HG03520 (cell line): ENCODE data around the gene TBX10.
"Not testable (repeated sequence)": the region's sequence is repeated elsewhere in the genome, so short reads cannot be mapped to it uniquely, and the experiment has no call there.

Experiments
- ATAC-seq: cut with Tn5 transposase; IDR thresholded peaks from one replicate; pipeline ENCODE4 v1.9.1; 2021; ENCODE audit warnings: mild to moderate bottlenecking, moderate library complexity; ENCODE audit not compliant: unreplicated experiment

The TBX10 gene

DNA sequence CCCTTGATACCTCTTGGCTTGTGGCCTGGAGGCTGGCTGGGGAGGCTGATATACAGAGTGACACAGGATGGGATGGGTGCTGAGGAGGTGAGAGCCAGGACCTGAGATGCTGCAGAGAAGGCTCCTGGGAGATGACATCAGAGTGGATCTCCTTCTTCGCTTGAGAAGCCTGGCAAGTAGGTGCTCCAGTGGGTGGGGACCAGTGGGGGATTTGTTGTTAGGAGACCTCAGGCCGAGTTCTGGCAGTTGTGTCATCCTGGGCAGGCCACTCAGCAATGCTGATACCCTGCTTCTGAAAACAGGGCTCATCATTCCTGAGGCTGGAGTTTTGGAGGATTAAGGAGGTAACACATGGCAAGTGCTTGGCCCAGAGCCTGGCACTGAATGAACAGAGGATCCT lies 34.7 kb downstream of the TBX10 start:
- no peak for ATAC-seq

DNA sequence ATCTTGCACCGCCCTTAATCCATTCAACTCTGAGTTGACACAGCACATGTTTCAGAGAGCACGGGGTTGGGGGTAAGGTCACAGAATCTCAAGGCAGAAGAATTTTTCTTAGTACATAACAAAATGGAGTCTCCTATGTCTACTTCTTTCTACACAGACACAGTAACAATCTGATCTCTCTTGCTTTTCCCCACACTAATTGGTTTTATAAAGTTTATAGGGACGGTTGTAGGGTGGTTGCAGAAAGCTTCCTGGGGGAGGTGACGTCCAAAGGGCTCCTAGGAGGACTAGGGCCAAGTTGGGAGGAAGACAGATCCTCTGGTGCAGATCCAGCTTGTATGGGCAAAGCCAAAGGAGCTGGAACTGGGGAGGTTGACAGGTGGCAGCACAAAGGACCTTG lies 35.4 kb downstream of the TBX10 start:
- ATAC-seq, result not testable (repeated sequence)

DNA sequence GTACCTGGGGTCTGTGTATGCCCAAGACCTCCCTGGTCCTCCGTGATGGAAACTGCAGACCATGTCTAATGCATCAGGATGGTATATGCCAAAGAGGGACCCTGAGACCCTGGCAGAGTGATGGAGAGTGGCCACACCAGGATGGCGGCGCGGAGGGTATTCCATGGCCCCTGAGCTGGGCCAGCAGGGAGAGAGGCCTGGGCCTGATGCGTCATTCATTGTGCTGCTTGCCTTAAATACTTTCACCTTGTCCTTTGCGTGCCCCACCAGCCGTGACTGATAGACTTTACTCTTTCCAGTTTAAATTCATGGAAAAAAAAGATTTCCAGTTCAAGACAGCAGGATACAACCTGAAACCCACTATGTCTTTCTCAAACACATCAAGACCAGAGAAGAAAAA lies 38.5 kb downstream of the TBX10 start:
- no peak for ATAC-seq

DNA sequence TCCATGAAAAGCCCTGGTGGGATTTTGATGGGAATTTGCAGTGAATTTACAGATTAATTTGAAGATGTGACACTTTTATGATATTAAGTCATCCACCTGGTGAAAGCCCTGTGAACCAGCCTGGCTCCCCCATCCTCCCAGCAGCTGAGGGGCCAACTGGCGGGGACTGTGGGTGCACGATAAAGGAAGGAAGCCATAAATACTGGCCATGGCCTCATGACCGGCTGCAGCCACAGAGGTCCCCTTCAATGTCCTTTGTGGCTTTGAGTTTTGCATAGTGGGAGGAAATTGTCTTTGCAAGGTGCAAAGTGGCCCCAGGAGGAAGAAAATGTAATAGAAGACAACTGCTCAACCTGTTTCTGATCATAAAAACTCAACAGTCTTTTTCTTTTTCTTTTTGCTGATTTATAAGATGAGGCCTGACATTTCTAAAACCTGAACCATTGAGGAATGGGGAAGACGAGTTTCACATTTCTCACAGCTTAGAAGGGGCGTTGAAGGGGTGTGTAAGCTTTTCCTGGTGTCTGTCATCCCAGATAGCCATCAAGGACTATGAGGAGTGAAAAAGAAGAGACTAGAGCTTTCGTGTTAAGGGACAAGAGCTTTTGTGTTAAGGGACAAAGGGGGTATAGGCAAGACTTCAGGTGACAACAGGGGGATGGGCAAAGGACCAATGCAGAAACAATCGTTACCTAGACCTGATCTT lies 39.1 kb downstream of the TBX10 start:
- no peak for ATAC-seq

DNA sequence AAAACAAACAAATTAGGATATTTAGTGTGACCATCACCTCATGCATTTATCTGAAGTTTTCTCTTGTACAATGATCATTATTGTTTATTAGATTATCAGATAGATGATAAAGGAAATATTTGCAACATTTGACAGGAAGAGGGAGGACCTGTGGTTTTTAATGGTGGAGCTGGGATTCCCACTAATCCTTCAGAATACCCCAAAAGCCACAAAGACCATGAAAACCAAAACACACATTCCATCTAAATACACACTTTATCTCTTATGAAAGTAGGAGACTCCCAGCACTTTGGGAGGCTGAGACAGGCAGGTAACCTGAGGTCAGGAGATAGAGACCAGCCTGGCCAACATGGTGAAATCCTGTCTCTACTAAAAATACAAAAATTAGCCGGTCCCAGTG lies 40.4 kb downstream of the TBX10 start:
- ATAC-seq, result no peak

DNA sequence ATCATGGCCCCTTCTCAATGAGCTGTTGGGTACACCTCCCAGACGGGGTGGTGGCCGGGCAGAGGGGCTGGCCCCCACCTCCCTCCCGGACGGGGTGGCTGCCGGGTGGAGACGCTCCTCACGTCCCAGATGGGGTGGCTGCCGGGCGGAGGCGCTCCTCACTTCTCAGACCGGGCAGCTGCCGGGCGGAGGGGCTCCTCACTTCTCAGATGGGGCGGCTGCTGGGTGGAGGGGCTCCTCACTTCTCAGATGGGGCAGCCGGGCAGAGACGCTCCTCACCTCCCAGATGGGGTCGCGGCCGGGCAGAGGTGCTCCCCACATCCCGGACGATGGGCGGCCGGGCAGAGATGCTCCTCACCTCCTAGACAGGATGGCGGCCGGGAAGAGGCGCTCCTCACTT lies 41.6 kb downstream of the TBX10 start:
- not testable (repeated sequence) for ATAC-seq

DNA sequence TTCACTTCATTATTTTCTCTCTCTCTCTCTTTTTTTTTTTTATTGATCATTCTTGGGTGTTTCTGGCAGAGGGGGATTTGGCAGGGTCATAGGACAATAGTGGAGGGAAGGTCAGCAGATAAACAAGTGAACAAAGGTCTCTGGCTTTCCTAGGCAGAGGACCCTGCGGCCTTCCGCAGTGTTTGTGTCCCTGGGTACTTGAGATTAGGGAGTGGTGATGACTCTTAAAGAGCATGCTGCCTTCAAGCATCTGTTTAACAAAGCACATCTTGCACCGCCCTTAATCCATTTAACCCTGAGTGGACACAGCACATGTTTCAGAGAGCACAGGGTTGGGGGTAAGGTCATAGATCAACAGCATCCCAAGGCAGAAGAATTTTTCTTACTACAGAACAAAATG lies 42.1 kb downstream of the TBX10 start:
- not testable (repeated sequence) for ATAC-seq

DNA sequence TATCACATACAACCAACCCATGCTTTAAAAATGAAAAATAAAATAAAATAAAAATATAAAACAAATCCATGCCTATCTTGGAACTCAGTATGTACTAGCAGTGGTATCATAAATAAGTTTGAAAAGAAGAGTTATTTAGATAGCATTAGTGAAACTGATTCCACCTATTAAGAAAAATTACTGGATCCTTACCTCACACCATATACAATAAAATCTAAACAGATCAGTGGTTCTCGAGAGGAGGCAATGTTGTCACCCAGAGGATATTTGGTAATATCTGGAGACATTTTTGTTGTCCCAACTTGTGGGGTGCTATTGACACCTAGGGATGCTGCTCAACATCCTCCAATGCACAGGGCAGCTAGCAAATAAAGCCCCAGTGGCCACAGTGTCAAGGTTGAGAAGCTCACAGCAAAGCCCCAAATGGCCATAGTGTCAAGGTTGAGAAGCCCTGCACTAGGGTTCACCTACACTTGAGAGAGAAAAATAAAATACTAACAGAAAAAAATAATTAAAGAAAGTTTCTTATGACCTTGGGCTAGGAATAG lies 42.7 kb downstream of the TBX10 start:
- ATAC-seq, result no peak

DNA sequence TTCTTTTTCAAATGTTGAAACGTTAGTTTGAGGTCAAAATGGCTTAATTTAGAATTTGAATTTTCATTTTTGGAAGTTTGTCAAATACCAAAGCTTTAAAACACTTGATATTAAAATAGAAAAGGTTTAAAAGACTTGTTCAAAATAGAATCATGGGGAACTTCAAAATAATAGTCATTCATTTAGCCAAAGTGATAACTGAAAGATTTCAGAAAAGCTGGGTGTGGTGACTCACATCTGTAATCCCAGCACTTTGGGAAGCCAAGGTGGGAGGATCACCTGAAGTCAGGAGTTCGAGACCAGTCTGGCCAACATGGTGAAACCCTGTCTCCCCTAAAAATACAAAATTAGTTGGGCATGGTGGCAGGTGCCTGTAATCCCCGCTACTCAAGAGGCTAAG lies 45.1 kb downstream of the TBX10 start:
- no peak for ATAC-seq

DNA sequence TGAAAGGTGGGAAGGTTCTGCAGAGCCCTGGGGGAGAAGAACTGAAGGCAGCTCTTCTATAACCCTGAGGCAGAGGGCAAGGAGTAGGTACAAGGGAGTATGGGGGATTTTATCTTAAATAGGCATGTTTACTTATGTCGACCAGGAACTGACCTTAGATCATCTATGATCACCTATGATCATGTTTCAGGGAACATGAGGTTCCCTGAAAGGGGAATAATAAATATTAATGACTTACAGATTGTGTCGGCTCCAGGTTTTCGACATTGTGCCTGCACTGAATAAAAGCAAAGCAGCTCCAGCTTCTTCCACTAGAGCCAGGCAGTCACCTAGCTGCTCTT lies 46.0 kb downstream of the TBX10 start:
- ATAC-seq, result no peak

DNA sequence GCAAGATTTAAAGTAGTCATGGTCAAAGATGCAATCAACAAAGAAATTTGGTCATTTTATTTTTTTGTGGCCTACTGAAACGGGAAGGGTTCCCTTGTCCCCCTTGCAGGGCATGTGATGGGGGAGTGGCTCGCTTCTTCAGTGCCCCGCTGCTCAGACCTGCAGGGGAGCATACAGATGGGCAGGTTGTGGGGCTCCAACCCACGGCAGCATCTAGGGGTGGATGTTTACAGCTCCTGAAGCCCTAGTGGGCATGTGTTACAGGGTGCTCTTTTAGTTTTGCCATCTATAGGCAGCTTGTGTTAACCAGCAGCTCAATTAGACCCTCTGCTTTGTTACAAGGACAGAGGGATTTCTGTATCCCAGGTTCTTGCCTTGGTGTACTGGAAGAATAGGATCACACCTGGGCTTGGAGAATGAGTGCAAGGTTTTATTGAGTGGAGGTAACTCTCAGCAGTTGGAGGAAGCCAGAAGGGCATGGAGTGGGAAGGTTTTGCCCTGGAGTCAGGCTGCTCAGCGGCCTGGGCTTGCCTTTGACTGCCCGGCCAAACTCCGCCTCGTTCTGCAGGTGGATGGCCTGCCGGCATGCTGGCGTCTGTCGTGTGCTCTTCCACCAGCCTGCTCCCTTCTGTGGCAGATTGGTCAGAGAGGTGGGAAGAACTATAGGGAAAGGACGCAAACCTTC lies 46.5 kb downstream of the TBX10 start:
- no peak for ATAC-seq

DNA sequence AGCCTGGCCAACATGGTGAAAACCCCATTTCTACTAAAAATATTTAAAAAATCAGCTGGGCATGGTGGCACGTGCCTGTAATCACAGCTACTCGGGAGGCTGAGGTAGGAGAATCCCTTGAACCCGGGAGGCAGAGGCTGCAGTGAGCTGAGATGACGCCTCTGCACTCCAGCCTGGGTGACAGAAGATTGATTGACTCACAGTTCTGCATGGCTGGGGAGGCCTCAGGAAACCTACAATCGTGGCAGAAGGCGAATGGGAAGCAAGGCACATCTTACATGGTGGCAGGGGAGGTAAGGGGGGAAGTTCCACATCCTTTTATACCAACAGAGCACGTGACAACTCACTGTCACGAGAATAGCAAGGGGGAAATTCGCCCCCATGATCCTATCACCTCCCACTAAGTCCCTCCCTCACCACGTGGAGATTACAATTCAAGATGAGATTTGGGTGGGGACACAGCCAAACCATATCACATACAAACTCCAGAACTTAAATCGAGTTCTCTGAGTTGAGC lies 50.6 kb downstream of the TBX10 start:
- ATAC-seq, result not testable (repeated sequence)

DNA sequence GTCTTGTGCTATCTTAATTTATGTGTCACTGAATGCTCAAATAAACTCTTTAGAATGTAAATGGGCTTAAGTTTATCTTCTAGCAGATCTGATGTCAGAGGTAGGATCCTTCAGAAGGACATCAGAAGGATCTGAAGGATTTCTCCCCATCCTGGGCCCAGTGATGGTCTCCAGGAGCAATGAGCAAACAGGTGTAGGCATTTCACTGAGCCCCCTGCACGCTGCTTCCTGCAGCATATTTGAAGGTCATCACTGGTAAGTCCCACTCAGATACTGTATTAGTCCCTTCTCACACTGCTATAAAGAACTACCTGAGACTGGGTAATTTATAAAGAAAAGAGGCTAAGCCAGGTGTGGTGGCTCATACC lies 51.4 kb downstream of the TBX10 start:
- ATAC-seq, result no peak

DNA sequence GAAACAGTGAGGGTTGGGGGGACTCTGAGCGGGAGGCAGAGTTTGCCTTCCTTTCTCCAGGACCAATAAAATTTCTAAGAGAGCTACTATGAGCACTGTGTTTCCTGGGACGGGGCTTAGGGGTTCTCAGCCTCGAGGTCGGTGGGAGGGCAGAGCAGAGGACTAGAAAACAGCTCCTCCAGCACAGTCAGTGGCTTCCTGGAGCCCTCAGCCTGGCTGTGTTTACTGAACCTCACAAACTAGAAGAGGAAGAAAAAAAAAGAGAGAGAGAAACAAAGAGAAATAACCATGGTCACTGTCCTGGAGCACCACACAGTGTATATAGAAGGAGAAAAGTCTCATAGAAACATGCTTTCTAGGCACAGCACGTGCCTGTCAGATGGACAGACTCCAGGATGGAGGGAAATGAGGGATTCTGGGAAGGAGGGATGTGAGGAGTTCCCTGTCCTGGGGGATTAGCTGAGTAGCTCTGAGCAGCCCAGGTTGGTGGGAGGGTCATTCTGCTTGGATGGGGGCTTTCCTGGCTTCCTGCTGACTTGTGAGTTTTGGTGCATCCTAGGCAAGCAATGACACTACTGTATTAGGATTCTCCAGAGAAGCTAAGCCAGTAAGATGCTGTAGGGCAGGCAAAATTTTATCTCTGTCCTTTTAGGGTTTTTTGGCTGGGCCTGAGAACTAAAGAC lies 52.9 kb downstream of the TBX10 start:
- ATAC-seq, result no peak

DNA sequence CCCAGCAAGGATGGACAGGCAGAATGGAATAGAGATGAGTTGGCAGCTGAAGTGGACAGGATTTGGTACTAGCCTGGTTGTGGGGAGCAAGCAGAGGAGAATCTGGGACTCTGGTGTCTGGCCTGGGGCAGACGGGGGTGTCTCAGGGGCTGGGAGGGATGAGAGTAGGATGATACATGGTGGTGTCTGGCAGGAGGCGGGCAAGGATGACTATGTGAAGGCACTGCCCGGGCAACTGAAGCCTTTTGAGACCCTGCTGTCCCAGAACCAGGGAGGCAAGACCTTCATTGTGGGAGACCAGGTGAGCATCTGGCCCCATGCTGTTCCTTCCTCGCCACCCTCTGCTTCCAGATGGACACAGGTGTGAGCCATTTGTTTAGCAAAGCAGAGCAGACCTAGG lies 53.7 kb downstream of the TBX10 start:
- ATAC-seq, result no peak

DNA sequence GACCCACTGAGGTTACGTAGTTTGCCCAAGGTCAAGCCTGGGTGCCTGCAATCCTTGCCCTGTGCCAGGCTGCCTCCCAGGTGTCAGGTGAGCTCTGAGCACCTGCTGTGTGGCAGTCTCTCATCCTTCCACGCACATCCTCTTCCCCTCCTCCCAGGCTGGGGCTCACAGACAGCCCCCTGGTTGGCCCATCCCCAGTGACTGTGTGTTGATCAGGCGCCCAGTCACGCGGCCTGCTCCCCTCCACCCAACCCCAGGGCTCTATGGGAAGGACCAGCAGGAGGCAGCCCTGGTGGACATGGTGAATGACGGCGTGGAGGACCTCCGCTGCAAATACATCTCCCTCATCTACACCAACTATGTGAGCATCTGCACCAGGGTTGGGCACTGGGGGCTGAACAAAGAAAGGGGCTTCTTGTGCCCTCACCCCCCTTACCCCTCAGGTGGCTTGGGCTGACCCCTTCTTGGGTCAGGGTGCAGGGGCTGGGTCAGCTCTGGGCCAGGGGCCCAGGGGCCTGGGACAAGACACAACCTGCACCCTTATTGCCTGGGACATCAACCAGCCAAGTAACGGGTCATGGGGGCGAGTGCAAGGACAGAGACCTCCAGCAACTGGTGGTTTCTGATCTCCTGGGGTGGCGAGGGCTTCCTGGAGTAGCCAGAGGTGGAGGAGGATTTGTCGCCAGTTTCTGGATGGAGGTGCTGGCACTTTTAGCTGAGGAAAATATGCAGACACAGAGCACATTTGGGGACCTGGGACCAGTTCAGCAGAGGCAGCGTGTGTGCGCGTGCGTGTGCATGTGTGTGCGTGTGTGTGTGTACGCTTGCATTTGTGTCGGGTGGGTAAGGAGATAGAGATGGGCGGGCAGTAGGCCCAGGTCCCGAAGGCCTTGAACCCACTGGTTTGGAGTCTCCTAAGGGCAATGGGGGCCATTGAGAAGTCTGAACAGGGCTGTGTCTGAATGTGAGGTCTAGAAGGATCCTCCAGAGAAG lies 54.4 kb downstream of the TBX10 start:
- ATAC-seq, result no peak

DNA sequence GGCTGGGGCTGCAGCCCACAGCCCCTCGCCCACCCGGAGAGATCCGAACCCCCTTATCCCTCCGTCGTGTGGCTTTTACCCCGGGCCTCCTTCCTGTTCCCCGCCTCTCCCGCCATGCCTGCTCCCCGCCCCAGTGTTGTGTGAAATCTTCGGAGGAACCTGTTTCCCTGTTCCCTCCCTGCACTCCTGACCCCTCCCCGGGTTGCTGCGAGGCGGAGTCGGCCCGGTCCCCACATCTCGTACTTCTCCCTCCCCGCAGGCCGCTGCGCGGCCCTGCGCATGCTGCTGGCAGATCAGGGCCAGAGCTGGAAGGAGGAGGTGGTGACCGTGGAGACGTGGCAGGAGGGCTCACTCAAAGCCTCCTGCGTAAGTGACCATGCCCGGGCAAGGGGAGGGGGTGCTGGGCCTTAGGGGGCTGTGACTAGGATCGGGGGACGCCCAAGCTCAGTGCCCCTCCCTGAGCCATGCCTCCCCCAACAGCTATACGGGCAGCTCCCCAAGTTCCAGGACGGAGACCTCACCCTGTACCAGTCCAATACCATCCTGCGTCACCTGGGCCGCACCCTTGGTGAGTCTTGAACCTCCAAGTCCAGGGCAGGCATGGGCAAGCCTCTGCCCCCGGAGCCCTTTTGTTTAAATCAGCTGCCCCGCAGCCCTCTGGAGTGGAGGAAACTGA lies 55.2 kb downstream of the TBX10 start:
- no peak for ATAC-seq

DNA sequence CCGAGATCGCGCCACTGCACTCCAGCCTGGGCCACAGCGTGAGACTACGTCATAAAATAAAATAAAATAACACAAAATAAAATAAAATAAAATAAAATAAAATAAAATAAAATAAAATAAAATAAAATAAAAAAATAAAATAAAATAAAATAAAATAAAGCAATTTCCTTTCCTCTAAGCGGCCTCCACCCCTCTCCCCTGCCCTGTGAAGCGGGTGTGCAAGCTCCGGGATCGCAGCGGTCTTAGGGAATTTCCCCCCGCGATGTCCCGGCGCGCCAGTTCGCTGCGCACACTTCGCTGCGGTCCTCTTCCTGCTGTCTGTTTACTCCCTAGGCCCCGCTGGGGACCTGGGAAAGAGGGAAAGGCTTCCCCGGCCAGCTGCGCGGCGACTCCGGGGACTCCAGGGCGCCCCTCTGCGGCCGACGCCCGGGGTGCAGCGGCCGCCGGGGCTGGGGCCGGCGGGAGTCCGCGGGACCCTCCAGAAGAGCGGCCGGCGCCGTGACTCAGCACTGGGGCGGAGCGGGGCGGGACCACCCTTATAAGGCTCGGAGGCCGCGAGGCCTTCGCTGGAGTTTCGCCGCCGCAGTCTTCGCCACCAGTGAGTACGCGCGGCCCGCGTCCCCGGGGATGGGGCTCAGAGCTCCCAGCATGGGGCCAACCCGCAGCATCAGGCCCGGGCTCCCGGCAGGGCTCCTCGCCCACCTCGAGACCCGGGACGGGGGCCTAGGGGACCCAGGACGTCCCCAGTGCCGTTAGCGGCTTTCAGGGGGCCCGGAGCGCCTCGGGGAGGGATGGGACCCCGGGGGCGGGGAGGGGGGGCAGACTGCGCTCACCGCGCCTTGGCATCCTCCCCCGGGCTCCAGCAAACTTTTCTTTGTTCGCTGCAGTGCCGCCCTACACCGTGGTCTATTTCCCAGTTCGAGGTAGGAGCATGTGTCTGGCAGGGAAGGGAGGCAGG lies 56.0 kb downstream of the TBX10 start, which contains the start of gene GSTP1:
TSS of gene GSTP1 (plus strand) at position 566 of the 958 bp plus-strand sequence. CDS start at position 598, 32 bp downstream.
- ATAC-seq, result peak; percentile 53

DNA sequence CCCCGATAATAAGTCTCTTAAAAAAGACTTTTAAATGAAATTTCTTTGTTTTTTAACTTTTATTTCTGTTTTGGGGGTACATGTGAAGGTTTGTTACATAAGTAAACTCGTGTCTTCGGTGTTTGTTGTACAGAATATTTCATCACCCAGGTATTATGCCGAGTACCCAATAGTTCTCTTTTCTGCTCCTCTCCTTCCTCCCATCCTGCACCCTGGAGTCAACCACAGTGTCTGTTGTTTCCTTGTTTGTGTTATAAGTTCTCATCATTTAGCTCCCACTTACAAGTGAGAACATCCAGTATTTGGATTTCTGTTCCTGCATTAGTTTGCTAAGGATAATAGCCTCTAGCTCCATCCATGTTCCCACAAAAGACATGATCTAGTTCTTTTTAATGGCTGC lies 57.6 kb downstream of the TBX10 start:
- no peak for ATAC-seq
